ENCODE results near the gene TSGA10IP.
A peak's percentile ranks its signal among the peaks of the same experiment; 100 is the strongest.

DNA sequence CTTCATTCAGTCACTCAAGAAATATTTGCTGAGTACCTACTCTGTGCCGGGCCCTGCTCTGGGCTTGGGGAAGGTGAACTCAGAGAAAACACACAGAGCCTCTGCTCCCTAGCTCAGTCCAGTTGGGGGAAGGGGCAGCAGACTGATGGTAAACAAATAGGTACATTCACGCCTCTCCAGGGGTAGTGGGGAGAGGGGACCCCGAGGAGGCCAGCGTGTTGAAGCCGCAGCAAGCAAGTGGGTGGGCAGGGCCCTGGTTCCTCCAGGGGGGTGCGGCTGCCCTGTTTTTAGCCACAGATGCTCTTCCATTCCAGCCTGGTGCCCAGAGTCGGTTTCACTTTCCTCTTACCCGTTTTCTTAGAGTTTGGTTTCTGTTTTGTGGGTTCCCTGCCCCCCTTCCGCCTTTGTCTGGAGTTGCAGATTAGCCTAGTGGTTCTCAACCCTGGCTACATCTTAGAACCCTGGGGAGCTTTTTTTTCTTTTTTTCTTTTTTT is 17.3 kb upstream of the TSGA10IP start:
- no peak for TF ChIP-seq POLR2A (IDR thresholded peaks at IDR 0.05; ENCODE audit: low read depth, low read length)
- no peak for TF ChIP-seq PAX5 (IDR thresholded peaks at IDR 0.05; ENCODE audit: insufficient read depth, low read length, severe bottlenecking)
- no peak for TF ChIP-seq POLR2AphosphoS5 (IDR thresholded peaks at IDR 0.05; ENCODE audit: low read depth, low read length)
- TF ChIP-seq TAF1 (IDR thresholded peaks at IDR 0.05; ENCODE audit: low read depth, low read length) = peak; percentile 35; the same call in 1 of the 2 replicates

Data from GM12891 (cell line).